Stimulated activated naive B cell treated with anti-CD40 and anti-IgM and Interleukin-4, amounts not matched to agents 10 μg/mL and 1 μg/mL and 100 μg/mL, for 72 hours (primary cell): ENCODE results near the gene EPAS1.

Experiments used
- ATAC-seq, 2 donors: fragments of 150-1000 bp; cut with Tn5 transposase; replicated peaks; 2 replicates each; pipeline ENCODE4 v1.10.0; 2021; ENCODE audit warnings: moderate library complexity in 1 of 2
- DNase-seq: peaks from one replicate; pipeline ENCODE4 v3.0.0; 2021
- H3K27ac Mint-ChIP-seq: one replicate; pipeline ENCODE4 v1.8.0; 2022; ENCODE audit warnings: mild to moderate bottlenecking, mixed read lengths
- H3K27me3 Mint-ChIP-seq, 2 donors: one replicate each; pipeline ENCODE4 v1.8.0; 2022; ENCODE audit warnings: mixed read lengths in 2 of 2
- H3K36me3 Mint-ChIP-seq, 2 donors: one replicate each; pipeline ENCODE4 v1.8.0; 2022; ENCODE audit warnings: mixed read lengths in 2 of 2, mild to moderate bottlenecking in 1 of 2
- H3K4me1 Mint-ChIP-seq, 2 donors: one replicate each; pipeline ENCODE4 v1.8.0; 2022; ENCODE audit warnings: mixed read lengths in 2 of 2, mild to moderate bottlenecking in 1 of 2
- H3K4me3 Mint-ChIP-seq, 2 donors: one replicate each; pipeline ENCODE4 v1.8.0; 2022; ENCODE audit warnings: mild to moderate bottlenecking in 2 of 2, mixed read lengths in 2 of 2, moderate library complexity in 1 of 2
- H3K9me3 Mint-ChIP-seq, 2 donors: one replicate each; pipeline ENCODE4 v1.8.0; 2022; ENCODE audit warnings: mixed read lengths in 2 of 2, mild to moderate bottlenecking in 1 of 2

EPAS1 gene

DNA sequence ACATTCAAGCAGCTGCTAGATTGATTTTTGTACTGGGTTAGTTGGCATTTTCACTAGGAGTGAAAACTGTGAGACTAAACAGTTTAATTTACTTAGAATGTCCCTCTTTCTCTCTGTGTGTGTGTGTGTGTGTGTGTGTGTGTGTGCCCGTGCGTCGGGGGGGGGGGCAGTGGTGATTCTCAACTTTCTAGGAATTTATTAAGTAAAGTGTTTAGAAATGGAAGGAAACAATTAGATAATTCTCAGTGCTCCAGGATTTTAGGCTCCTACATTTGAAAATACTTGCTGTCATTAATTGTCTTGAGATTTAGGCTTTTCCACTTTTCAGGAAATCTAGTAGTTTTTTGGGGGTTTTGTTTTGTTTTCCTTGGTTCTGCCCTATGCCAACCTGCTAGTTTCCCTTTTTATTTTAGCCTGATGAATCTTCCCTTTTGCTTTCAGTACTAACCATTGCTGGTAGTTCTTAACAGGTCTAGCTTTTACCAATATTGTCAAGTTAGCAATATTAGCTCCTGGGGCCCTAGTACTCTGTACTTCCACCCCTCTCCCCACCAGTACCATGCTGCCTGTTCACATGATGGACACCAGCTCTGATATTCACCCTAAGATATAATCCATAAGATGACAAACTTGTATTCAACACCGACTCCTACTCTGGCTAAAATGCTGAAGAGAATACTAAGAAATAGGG, 4.9 kb downstream of the EPAS1 start:
- Mint-ChIP-seq H3K27me3 (peaks cover 64 to 68% of the 10 kb centered on the region in 2 donors), H3K9me3 (peaks cover 2 to 5% of the 10 kb centered on the region in 2 donors), H3K36me3 (peaks cover 2 to 3% of the 10 kb centered on the region in 2 donors), H3K4me3 (no peak overlapping the region), H3K4me1 (peaks cover 19 to 25% of the 10 kb centered on the region in 2 donors), H3K27ac (no peak overlapping the region)
- ATAC-seq (no peak), DNase-seq (no peak)

DNA sequence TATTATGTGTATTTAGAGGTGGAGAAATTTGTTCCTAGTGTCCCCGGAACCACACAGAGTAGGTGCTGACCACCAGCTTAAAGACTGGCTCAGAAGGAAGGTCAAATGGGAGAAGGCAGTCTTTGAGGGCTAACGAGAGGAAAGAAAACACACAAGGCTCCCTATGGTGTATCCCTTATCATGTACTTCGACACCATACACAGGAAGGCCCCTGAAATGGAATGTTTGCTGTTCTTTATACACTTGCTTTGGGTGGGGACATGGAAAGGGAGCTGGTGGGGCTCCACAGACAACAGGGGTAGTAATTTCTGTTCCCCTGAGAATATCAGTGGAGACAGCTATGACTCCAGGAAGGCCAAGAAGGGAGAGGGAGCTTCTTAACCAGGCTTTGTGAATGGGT, 6.0 kb downstream of the EPAS1 start:
- DNase-seq (no peak), ATAC-seq (no peak)
- peaks cover 2 to 5% of the 10 kb centered on the region in 2 donors for H3K9me3 Mint-ChIP-seq
- no peak overlapping the region for H3K4me3 Mint-ChIP-seq
- no peak overlapping the region for H3K27ac Mint-ChIP-seq
- peaks cover 14 to 16% of the 10 kb centered on the region in 2 donors for H3K4me1 Mint-ChIP-seq
- H3K27me3 Mint-ChIP-seq, result peaks cover 55 to 61% of the 10 kb centered on the region in 2 donors
- H3K36me3 Mint-ChIP-seq, result peaks cover 2 to 3% of the 10 kb centered on the region in 2 donors

DNA sequence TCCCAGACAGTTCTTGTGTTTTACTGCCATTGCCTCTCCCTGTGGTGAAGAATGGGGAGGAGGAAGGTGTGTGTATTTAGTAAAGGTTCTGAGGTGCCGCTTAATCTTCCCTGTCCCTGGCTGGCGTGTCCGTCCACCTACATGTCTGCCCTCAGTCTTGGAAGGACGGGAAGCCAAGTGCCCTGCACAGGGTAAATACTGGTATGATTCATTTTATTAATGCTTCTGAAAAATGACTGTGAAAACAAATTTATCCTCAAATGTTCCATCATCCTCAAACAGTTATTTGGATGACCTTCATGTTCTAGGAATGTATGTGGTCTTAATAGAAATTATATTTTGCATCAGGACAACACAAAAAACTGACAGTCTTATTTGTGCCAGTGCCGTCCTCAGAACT, 6.6 kb downstream of the EPAS1 start:
- Mint-ChIP-seq H3K4me3 (no peak overlapping the region), H3K36me3 (peaks cover 2 to 3% of the 10 kb centered on the region in 2 donors), H3K27ac (no peak overlapping the region), H3K4me1 (peaks cover 10% of the 10 kb centered on the region in 2 donors), H3K27me3 (peaks cover 49 to 56% of the 10 kb centered on the region in 2 donors), H3K9me3 (peaks cover 2 to 5% of the 10 kb centered on the region in 2 donors)
- DNase-seq (no peak), ATAC-seq (no peak)

DNA sequence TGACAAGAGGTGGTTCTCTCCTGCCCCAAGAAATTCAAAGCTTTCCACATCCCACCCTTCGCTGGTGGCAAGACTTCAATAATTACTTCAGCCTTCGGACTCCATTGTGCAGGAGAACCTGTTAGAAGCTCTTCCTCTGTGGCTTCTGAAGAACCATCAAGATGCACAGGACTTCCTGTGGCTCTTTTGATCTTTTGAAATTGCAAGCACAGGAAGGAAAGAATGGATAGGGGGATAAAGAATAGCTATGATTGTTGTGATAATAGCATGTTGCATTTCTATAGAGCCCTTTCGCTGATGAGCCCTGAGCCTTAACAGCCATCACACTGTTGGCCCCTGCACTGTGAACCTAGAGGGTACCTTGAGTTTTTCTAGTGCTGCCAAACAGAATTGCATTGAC, 7.4 kb downstream of the EPAS1 start:
- Mint-ChIP-seq H3K4me3 (no peak overlapping the region), H3K9me3 (peaks cover 2 to 5% of the 10 kb centered on the region in 2 donors), H3K4me1 (peaks cover 2% of the 10 kb centered on the region in 2 donors), H3K27ac (no peak overlapping the region), H3K27me3 (peaks cover 41 to 48% of the 10 kb centered on the region in 2 donors), H3K36me3 (peaks cover 2 to 3% of the 10 kb centered on the region in 2 donors)
- no peak for ATAC-seq
- no peak for DNase-seq

DNA sequence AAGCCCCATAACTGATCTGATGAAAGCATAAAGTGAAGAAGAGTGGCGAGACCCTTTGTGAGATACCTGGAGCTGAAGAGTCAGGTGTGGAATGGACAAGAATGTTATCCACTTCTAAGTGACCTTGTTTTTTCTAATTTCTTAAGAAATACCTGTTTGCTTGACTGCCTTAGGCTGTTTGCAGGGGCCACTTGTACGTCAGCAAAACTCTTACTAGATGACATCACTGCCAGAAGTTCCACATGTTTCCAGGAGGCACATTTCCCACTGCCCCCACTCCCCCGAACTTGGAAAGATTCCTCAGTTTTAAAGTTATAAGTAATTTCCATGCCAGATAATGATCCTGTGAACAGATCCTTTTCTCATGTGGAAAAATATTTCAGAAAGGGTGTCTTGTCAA, 8.0 kb downstream of the EPAS1 start:
- Mint-ChIP-seq H3K36me3 (peaks cover 2 to 3% of the 10 kb centered on the region in 2 donors), H3K4me3 (no peak overlapping the region), H3K27ac (no peak overlapping the region), H3K4me1 (no peaks in the 10 kb centered on the region), H3K27me3 (peaks cover 35 to 42% of the 10 kb centered on the region in 2 donors), H3K9me3 (peaks cover 2 to 5% of the 10 kb centered on the region in 2 donors)
- no peak for ATAC-seq
- no peak for DNase-seq

DNA sequence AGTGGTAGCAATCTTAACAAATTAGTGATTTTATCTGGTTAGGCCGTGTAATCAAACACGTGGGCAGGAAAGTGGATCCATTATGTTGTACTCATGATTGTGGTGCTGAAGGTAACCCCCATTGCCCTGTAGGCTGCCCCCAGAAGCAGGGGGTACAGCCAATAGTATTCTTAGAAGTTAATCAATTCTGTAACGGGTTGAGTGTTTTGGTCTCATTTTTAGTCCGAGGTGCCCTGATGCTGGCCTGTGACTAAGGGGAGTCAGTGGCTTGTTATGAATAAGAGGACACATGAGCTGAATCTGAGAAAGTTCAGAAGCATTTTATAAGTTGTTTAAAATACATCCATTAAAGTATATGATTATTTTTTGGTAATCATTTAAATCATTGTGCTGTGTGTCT, 8.6 kb downstream of the EPAS1 start:
- H3K9me3 Mint-ChIP-seq, result peaks cover 2 to 5% of the 10 kb centered on the region in 2 donors
- H3K36me3 Mint-ChIP-seq, result peaks cover 2 to 3% of the 10 kb centered on the region in 2 donors
- ATAC-seq (no peak), DNase-seq (no peak)
- no peak overlapping the region for H3K27ac Mint-ChIP-seq
- peaks cover 34 to 37% of the 10 kb centered on the region in 2 donors for H3K27me3 Mint-ChIP-seq
- no peak overlapping the region for H3K4me3 Mint-ChIP-seq
- H3K4me1 Mint-ChIP-seq, result no peaks in the 10 kb centered on the region

DNA sequence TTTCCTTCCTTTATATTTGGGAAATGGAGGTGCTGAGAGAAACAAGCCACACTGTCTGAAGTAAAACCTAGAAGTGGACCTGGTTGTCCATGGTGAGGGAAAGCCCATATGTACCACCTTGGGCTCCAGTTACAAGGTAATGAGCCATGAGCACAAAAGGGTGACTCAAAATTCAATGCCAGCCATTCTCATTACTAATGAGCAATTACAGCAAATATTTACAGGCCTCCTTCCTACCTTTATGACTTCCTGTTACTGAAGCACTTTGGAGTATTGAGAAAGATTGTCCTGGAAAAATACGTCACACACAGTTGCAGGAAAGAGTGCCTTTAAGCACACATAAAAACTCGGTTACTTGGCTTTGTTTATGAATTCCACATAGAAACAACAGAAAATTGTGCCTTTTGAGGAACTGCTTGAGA, 9.1 kb downstream of the EPAS1 start:
- Mint-ChIP-seq H3K4me3 (no peak overlapping the region), H3K27me3 (peaks cover 33 to 38% of the 10 kb centered on the region in 2 donors), H3K4me1 (no peaks in the 10 kb centered on the region), H3K9me3 (peaks cover 2 to 5% of the 10 kb centered on the region in 2 donors), H3K27ac (no peak overlapping the region), H3K36me3 (peaks cover 2 to 3% of the 10 kb centered on the region in 2 donors)
- ATAC-seq (no peak), DNase-seq (no peak)

DNA sequence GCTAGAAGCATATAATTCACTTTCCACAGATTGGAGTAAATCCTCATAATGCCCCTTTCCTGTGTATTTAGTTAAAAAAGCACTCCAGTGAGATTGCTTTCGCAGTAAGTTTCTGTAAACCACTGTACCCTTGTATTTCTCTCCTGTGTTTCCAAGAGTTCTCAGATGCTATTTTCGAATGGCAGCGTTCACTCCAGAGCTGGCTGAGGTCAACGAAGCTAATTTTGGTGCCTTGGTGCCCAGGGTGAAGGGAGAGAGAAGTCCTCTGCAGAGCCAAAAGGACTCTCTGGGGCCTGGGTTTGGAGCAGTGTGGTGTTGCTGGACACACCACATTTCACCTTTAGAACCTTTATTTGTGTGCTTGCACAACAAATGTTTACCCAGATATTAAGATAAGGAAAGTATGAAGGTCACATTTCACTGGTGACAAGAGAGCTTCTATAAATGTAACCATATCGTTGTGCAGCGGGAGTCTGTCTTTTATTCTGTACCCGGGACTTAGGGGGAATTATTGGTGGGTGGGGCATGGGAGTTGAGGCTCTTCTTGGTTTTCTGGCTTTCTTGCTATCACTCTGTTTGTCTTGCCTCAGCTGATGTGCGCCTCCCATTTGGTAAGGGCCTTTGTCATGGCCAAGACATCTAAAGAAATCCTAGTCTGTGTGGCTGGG, 9.9 kb downstream of the EPAS1 start:
- no peak for ATAC-seq
- Mint-ChIP-seq H3K36me3 (peaks cover 2 to 3% of the 10 kb centered on the region in 2 donors), H3K4me1 (no peaks in the 10 kb centered on the region), H3K9me3 (peaks cover 2 to 5% of the 10 kb centered on the region in 2 donors), H3K4me3 (no peak overlapping the region), H3K27me3 (peaks cover 31 to 32% of the 10 kb centered on the region in 2 donors), H3K27ac (no peak overlapping the region)
- DNase-seq, result no peak

DNA sequence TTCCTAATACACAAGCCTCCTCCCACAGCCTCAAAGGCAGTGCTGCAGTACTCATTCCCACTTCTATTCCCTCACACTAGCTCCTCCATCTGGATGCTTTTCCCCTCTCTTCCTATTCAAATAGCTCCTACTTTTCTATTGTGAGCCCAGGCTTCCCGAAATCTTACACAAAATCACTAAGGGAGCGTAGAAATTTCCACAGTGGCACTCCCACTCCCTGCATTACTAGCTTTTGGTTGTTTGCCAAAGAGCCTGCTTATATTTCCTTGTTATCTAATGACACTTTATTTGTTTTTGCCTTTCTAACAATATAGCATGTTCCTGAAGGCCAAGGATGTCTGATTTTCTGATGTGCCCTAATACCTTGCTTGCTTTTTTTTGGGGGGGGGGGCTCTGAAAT, 10.9 kb downstream of the EPAS1 start:
- H3K9me3 Mint-ChIP-seq, result peaks cover 2 to 5% of the 10 kb centered on the region in 2 donors
- H3K27me3 Mint-ChIP-seq, result peaks cover 22% of the 10 kb centered on the region in 2 donors
- H3K27ac Mint-ChIP-seq, result no peak overlapping the region
- ATAC-seq, result no peak
- DNase-seq, result no peak
- no peaks in the 10 kb centered on the region for H3K4me1 Mint-ChIP-seq
- peaks cover 2 to 3% of the 10 kb centered on the region in 2 donors for H3K36me3 Mint-ChIP-seq
- no peak overlapping the region for H3K4me3 Mint-ChIP-seq

DNA sequence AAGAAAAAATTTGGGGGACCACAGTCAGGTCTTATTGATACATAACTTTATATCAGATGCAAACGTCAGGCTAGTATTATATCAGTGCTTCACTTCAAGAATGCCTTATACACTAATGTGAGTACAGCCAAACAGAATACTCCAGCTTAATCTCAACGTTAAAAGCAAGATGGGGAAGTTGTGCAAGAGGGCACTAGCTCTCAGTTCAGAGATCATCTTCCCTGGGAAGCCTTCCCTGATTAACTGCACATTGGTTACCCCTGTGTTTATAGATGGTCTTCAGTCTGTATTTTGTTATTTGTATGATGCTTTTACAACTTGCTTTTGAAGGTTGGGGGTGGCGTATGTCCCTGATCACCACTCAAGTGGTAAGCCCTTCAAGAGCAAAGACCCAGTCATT, 11.4 kb downstream of the EPAS1 start:
- H3K9me3 Mint-ChIP-seq, result peaks cover 2 to 5% of the 10 kb centered on the region in 2 donors
- H3K36me3 Mint-ChIP-seq, result peaks cover 2 to 3% of the 10 kb centered on the region in 2 donors
- H3K27ac Mint-ChIP-seq, result no peak overlapping the region
- DNase-seq (no peak), ATAC-seq (no peak)
- no peaks in the 10 kb centered on the region for H3K4me1 Mint-ChIP-seq
- H3K4me3 Mint-ChIP-seq, result no peak overlapping the region
- peaks cover 17% of the 10 kb centered on the region in 2 donors for H3K27me3 Mint-ChIP-seq

DNA sequence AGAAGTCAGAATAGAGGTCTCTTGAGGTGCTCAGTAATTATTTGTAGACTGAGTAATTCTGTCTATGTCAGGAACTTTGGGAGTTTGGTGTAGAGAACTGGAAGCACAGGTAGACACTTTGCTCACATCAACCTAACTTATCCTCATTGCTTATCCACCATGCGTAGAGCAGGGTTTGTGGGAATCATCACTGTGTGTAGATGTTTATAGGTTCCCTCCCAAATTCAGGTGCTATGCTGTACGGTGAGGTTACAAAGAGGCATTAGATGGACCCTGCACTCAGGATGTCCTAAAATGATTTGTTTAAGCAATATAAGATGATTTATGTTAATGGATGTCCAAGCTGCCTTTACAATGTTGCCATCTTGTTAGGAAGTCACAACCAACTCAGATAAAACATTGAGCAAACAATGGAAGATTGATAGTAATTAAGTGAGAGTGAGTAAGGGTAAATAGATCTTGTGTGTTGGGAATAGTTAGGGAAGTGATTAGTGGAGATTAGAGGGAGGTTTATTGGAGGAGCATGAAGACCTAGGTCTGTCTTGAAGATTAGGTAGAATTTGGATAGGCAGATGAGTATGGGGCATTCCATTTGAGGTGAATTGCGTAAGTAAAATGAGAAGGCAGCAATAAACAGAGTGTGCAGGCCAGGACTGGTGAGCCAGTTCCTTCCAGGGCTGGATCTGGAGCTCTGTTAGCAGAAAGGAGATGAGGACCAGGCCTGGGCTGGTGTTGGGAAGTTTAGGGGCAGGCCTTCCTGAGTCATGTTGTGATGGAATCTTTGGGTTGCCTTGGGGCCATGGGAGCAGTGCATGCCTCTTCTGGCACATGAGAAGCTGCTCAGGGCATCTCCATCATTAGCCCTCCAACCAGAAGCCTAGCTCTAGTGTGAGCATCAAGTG, 12.1 kb downstream of the EPAS1 start:
- H3K4me3 Mint-ChIP-seq, result no peak overlapping the region
- H3K4me1 Mint-ChIP-seq, result no peaks in the 10 kb centered on the region
- ATAC-seq (no peak), DNase-seq (no peak)
- peaks cover 2 to 5% of the 10 kb centered on the region in 2 donors for H3K9me3 Mint-ChIP-seq
- H3K27ac Mint-ChIP-seq, result no peak overlapping the region
- H3K27me3 Mint-ChIP-seq, result peaks cover 12 to 13% of the 10 kb centered on the region in 2 donors
- peaks cover 2 to 3% of the 10 kb centered on the region in 2 donors for H3K36me3 Mint-ChIP-seq

DNA sequence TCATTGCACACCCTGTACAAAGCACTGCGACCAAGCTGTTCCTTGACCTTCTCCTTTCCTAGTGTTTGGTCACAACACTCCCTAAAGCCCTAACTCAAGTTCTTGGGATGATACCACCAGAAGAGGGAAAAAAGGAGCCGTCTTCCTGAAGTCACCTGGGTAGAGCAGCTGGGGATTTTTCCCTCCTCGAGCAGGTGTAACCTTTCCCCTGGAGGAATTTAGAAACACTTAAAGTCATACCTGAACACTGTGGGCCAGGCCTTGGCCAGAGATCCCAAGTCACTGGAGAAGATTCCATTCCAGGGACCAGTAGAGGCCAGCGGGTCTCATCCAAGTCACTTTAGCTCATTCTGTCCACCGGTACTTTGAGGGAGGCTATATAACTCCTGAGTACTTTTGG, 13.2 kb downstream of the EPAS1 start:
- no peak overlapping the region for H3K4me3 Mint-ChIP-seq
- no peaks in the 10 kb centered on the region for H3K4me1 Mint-ChIP-seq
- ATAC-seq, result no peak
- no peaks in the 10 kb centered on the region for H3K36me3 Mint-ChIP-seq
- no peak overlapping the region for H3K27ac Mint-ChIP-seq
- DNase-seq, result no peak
- peaks cover 10 to 15% of the 10 kb centered on the region in 2 donors for H3K27me3 Mint-ChIP-seq
- no peaks in the 10 kb centered on the region for H3K9me3 Mint-ChIP-seq

DNA sequence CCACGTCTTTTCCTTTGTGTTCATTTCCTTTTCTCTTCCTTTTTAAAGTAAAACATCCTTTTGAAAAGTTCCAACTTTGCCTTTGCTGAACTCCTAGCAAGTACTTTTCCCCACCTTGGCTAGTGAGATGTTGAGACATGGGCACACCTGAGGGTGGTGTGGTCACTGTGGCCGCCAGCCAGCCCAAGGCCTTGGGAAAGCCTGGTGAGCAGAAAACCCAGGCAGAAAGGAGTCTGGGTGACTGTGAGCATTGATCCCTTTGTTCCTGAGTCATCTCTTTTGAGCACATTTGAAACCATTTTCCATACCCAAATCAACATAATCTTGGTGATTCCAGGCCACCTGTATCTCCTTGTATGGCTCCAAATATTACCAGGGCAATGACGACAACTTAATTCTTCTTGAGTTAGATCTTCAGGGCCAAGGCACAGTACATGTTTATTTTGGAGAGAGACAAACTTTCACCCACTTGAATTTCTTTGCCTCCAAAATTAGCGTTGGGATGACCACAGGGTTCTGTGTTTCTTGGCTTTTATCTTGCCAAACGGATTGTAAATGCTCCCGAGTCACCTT, 14.5 kb downstream of the EPAS1 start:
- Mint-ChIP-seq H3K9me3 (no peaks in the 10 kb centered on the region), H3K27ac (no peak overlapping the region), H3K27me3 (peaks cover 8 to 17% of the 10 kb centered on the region in 2 donors), H3K4me3 (no peak overlapping the region), H3K4me1 (no peaks in the 10 kb centered on the region), H3K36me3 (no peaks in the 10 kb centered on the region)
- DNase-seq (no peak), ATAC-seq (no peak)

DNA sequence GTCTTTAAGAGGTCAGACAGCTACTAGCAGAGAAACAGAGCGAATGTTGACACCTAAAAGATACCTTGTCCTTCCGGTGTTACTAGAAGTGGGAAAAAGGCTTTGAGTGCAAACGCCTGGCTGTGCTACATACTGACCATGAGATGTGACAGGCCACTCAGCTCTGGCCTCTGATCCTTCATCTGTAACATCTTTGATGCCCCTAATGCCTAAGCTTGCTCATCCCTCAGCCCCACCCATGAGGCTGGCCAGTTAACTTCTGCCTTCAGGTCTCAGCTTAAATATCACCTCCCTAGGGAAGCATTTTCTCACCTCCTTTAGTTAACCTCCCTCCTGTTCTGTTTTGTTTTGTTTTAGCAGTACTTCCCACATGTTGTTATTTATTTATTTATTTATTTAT, 15.9 kb downstream of the EPAS1 start:
- no peaks in the 10 kb centered on the region for H3K9me3 Mint-ChIP-seq
- no peaks in the 10 kb centered on the region for H3K36me3 Mint-ChIP-seq
- no peak overlapping the region for H3K27ac Mint-ChIP-seq
- no peak for ATAC-seq
- DNase-seq, result no peak
- H3K4me1 Mint-ChIP-seq, result no peaks in the 10 kb centered on the region
- H3K27me3 Mint-ChIP-seq, result peaks cover 4 to 23% of the 10 kb centered on the region in 2 donors
- no peak overlapping the region for H3K4me3 Mint-ChIP-seq
